Breast epithelium (tissue), 4 donors: ENCODE results near the gene PHACTR3. TPM values are rescaled to one million over a fixed set of nuclear protein-coding genes. Genes with fewer than 3 reads are reported as not detected.
"Not testable (repeated sequence)": the region's sequence is repeated elsewhere in the genome, so short reads cannot be mapped to it uniquely, and the experiment has no call there.

Source experiments
- DNase-seq, 2 donors: peaks; one replicate each; pipeline ENCODE4 v3.0.0-alpha.2; 2019; ENCODE audit warnings: low spot score in 2 of 2
- H3K27ac ChIP-seq, 2 donors: fragments of 200-600 bp; sonication (generic) in 1 of 2; one replicate each; pipeline ENCODE4 v1.5.1; 2016 to 2019; ENCODE audit warnings: mild to moderate bottlenecking in 1 of 2
- H3K27me3 ChIP-seq, 2 donors: fragments of 200-600 bp; sonication (generic) in 1 of 2; one replicate each; pipeline versions ENCODE4 v1.5.1 to v1.6.0; 2017 to 2019; ENCODE audit warnings: control low read depth in 1 of 2, mild to moderate bottlenecking in 1 of 2
- H3K36me3 ChIP-seq: fragments of 200-600 bp; one replicate; pipeline ENCODE4 v1.5.1; 2019
- H3K4me1 ChIP-seq, 2 donors: fragments of 200-600 bp; sonication (generic); one replicate each; pipeline ENCODE4 v1.5.1; 2016 to 2019; ENCODE audit warnings: control low read depth in 1 of 2
- H3K4me3 ChIP-seq, 3 donors: fragments of 200-600 bp; sonication (generic); 1 replicate in 2 of 3; 2 replicates in 1 of 3; pipeline ENCODE4 v1.5.1; 2016 to 2019; ENCODE audit warnings: mild to moderate bottlenecking in 3 of 3, moderate library complexity in 2 of 3
- H3K9me3 ChIP-seq, 2 donors: fragments of 200-600 bp; sonication (generic) in 1 of 2; one replicate each; pipeline ENCODE4 v1.5.1; 2016 to 2019; ENCODE audit warnings: control low read depth in 1 of 2
- CTCF ChIP-seq, 3 donors: fragments of 450-650 bp; IDR thresholded peaks; one replicate each; pipeline ENCODE4 v1.5.1; 2016 to 2017; ENCODE audit warnings: antibody characterized with exemption in 3 of 3, mild to moderate bottlenecking in 3 of 3, moderate library complexity in 3 of 3
- POLR2A ChIP-seq: fragments of 450-650 bp; IDR thresholded peaks from one replicate; pipeline ENCODE4 v1.6.1; 2016; ENCODE audit warnings: antibody characterized with exemption, mild to moderate bottlenecking, moderate library complexity
- POLR2AphosphoS5 ChIP-seq, 3 donors: sonication (generic); formaldehyde crosslinking; IDR thresholded peaks; one replicate each; pipeline ENCODE4 v1.6.1; 2017; ENCODE audit warnings: antibody characterized with exemption in 3 of 3
- intact Hi-C: fragments of 100-400 bp; cut with DNase I; formaldehyde crosslinking; loops from one replicate; pipeline ENCODE4 v1.15.1; 2023; ENCODE audit warnings: low total_unique reads
- total RNA-seq, 3 donors: library from RNA; depleted of rRNA; stranded (reverse); fragments of >200 nt; gene quantifications; one replicate each; pipeline ENCODE4 v1.1.0, GENCODE V29; 2016

The PHACTR3 gene
- total RNA-seq, 3 donors from 2014 or later: 0.16 to 0.33 (median 0.29) TPM

GRCh38 chr20:59839400-59839799, 235.1 kb downstream of the PHACTR3 start:
- DNase-seq: no peak
- no peaks in the 10 kb centered on the region for H3K9me3 ChIP-seq
- H3K27me3 ChIP-seq: no peaks in the 10 kb centered on the region
- H3K27ac ChIP-seq: no peak overlapping the region
- peaks cover 0 to 14% of the 10 kb centered on the region in 2 donors for H3K4me1 ChIP-seq
- TF ChIP-seq CTCF (IDR thresholded peaks at IDR 0.05) (no peak), POLR2AphosphoS5 (IDR thresholded peaks at IDR 0.05) (no peak), POLR2A (no peak)
- H3K36me3 ChIP-seq: no peaks in the 10 kb centered on the region
- H3K4me3 ChIP-seq: no peak overlapping the region
- intact Hi-C loops: no loop called here

DNA sequence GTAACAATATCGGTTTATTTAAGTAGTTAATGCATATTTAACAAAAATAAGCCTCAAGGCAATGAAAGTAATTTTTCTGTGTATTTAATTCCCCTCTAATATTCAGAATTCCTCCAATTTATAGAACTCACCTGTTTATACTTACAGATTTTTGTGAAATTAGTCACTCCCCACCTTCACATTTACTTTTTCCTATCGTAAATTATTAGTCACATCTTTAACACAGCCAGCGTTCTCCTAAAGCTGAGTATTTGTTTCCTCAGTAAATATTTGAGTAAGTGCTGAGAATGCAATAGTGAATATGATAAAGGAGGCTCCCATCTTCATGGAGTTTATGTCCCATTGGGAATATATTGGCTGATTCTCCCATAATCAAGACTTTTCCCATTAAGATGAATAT, 241.1 kb downstream of the PHACTR3 start:
- Histone ChIP-seq H3K27ac (no peak overlapping the region), H3K4me1 (no peaks in the 10 kb centered on the region), H3K27me3 (no peaks in the 10 kb centered on the region), H3K4me3 (no peak overlapping the region), H3K9me3 (no peaks in the 10 kb centered on the region), H3K36me3 (no peaks in the 10 kb centered on the region)
- DNase-seq: no peak
- intact Hi-C loops: no loop called here
- TF ChIP-seq POLR2A (no peak), POLR2AphosphoS5 (IDR thresholded peaks at IDR 0.05) (no peak), CTCF (IDR thresholded peaks at IDR 0.05) (no peak)

GRCh38 chr20:59848182-59848581, 243.8 kb downstream of the PHACTR3 start:
- no peaks in the 10 kb centered on the region for H3K4me1 ChIP-seq
- H3K9me3 ChIP-seq: no peaks in the 10 kb centered on the region
- H3K27me3 ChIP-seq: no peaks in the 10 kb centered on the region
- DNase-seq: no peak
- H3K4me3 ChIP-seq: no peak overlapping the region
- intact Hi-C loops: no loop called here
- TF ChIP-seq POLR2A (no peak), CTCF (IDR thresholded peaks at IDR 0.05) (no peak), POLR2AphosphoS5 (IDR thresholded peaks at IDR 0.05) (no peak)
- H3K36me3 ChIP-seq: no peaks in the 10 kb centered on the region
- H3K27ac ChIP-seq: no peak overlapping the region

DNA sequence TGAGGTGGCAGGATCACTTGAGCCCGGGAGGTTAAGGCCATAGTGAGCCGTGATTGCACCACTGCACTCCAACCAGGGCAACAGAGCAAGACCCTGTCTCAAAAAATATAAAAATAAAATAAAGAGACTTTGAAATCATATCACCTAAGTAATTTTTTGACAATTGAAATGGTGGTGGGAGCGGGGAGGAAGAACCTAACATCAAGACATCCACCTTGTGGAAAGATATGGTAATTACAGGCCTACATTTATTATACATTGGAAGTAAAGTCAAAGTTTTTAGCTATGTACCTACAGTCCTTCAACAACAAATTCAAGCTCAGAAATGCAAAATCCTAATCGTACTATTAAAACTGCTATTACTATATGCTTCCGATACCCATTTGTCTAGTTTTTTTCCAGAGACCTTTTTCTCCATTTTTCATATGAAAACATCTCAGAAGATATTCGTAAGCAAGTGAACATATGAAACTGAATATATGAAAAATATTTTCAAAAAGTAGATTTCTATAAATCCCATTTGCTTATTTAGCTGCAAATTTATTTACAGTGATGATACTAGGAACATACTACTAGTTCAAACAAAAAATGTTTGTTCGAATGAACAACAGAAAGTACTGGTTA, 245.8 kb downstream of the PHACTR3 start:
- Histone ChIP-seq H3K27me3 (no peaks in the 10 kb centered on the region), H3K27ac (no peak overlapping the region), H3K4me3 (no peak overlapping the region), H3K4me1 (no peaks in the 10 kb centered on the region), H3K36me3 (no peaks in the 10 kb centered on the region), H3K9me3 (no peaks in the 10 kb centered on the region)
- intact Hi-C loops: no loop called here
- TF ChIP-seq CTCF (IDR thresholded peaks at IDR 0.05) (peak in 2 of 3 donors; percentile 45 to 58), POLR2AphosphoS5 (IDR thresholded peaks at IDR 0.05) (no peak), POLR2A (no peak)
- DNase-seq: no peak

- H3K9me3 ChIP-seq, H3K27me3 ChIP-seq, intact Hi-C loops, DNase-seq, H3K27ac ChIP-seq, H3K4me3 ChIP-seq, H3K4me1 ChIP-seq, H3K36me3 ChIP-seq: not testable (repeated sequence)
These were observed 252.2 kb downstream of the PHACTR3 start for GRCh38 chr20:59856526-59856925.

GRCh38 chr20:59856941-59857340, 252.6 kb downstream of the PHACTR3 start:
- H3K4me3 ChIP-seq, DNase-seq, H3K36me3 ChIP-seq, H3K27ac ChIP-seq, H3K27me3 ChIP-seq, H3K9me3 ChIP-seq, H3K4me1 ChIP-seq, intact Hi-C loops: not testable (repeated sequence)
